IPS DF 4.7 (cell line): ENCODE measurements around the gene CUL4A.
"Not testable (repeated sequence)": the region's sequence is repeated elsewhere in the genome, so short reads cannot be mapped to it uniquely, and the experiment has no call there.

Experiments used
- DNase-seq: peaks from one replicate; pipeline ENCODE4 v3.0.0-alpha.2; 2013; ENCODE audit warnings: low spot score; ENCODE audit errors: extremely low read depth

Gene CUL4A

DNA sequence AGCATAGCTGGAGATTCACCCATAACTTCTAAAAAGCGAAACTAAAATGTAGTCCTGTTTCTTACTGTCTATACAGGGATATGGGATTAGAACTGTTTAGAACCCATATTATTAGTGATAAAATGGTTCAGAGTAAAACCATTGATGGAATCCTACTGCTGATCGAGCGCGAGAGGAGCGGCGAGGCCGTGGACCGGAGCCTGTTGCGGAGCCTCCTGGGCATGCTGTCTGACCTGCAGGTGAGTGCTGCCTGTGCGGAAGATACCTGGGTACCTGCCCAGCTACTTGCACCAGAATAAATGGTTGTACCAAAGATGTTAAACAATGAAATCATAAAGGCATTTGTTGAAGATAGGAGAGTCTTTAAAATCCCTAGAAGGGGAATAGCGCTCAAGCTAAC, 23.7 kb downstream of the CUL4A start:
- DNase-seq: no peak

DNA sequence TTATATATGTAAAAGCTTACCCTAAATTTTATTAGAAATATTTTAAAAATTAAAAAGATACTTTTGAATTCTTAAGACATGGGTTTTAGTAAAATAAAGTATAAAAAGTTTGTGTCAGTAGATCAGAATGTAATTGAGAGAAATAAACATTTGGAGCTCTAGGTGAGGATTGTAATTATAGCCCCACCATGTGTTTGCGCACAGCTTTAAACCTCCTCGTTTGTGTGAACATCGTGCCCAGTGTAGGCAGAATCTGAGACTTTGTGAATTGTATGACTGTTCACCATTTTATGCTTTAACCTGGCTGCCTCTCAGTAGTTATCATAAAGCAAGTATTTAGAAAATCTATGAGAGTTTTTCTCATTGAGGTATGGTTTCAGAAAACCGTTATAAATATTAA, 29.1 kb downstream of the CUL4A start:
- no peak for DNase-seq

DNA sequence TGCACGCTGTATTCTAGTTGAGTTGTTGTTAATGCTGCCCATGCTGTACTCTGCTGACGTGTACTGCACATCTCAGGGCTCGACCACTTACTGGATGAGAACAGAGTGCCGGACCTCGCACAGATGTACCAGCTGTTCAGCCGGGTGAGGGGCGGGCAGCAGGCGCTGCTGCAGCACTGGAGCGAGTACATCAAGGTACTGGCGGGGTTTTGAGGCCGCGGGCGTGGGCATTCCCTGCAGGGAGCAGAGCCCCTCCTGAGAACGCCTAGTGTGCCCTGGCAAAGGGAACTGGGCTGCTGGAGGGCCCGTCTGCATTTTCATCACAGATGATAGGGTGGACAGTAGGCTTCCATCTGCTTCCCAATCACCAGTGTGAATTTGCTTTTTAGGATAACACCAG, 29.9 kb downstream of the CUL4A start:
- no peak for DNase-seq

DNA sequence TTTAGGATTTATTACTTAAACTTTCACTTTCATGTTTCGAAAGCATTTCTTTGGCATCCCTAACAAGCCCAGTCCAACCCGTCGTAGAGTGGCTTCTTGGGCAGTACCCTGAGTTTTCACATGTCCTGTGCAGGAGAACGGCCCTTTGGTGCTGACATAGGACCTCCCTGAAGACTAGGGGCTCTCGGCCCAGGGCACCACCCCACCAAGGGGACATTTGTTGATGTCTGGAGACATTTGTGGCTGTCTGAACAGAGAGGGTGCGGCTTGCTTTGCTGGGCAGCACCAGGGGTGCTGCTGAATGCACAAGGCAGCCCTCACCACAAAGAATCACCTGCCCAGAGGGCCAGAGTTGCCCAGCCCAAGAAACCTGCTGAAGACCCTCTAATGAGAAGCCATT, 30.6 kb downstream of the CUL4A start:
- no peak for DNase-seq

DNA sequence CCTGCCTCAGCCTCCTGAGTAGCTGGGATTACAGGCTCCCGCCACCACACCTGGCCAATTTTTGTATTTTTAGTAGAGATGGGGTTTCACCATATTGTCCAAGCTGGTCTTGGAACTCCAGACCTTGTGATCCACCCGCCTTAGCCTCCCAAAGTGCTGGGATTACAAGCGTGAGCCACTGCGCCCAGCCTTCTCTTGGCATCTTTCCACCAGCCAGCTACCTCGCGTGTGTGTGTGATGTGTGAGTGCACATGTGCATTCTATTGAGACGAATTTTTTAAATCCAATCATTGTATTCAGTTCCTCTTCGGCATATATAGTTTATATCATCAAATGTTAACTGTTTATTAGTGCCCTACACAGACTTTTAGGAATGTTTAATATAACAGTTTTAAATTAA, 32.2 kb downstream of the CUL4A start:
- not testable (repeated sequence) for DNase-seq

DNA sequence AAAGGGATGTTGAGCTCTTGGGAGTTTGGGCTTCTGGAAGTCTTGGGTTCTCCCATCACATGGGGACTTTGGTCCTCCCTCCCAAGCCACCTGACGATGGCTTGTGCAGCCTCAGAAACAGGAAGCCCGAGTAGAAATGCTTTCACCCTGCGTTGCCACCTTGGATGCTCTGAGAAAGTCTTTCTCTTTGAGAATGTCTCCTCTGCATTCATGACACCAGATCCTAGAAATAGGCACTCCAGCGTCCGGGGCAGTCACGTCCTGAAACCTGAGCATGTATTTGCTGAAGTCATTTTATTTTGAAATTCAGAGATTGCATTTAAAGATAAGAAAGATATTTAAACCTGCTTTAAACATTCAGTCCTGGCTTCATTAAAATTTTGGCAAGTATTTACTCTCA, 34.4 kb downstream of the CUL4A start:
- no peak for DNase-seq

DNA sequence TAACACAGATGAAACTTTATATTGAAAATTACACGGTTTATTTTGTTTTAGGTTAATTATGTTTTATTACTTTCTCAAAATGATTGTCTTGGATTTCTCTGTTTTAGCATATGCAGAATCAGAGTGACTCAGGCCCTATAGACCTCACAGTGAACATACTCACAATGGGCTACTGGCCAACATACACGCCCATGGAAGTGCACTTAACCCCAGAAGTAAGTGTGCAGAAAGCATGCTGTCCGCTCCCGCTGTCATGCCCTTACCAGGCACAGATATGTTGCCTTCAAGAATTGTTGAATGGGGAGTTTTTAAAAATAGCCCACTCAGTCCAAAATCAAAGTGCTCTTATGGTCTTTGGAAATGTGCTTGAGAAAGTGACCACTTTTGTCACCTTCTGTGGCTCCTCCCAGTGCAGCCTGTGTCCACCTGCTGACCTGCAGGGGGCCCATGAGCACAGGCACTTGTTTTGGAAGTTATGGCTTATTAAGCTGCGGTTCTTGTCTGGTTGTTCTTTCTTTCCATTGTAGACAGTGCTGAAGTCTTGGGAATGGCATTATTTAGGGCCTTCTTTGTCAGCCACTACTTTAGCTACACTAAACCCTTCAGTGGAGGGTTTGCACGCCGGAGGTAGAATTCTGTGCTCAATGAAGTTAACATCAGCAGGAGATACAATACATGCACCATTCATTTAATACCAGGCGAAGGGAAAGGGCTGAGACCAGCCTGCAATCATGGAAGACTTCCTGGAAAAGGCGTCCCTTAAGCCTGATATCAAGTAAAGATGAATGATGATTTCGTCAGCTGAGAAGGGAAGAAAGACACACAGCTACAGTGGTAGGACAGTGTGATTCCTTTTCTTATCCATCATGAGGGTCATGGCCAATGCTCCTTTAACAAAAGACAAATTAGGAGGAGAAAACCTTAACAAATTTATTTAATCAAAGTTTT, 36.7 kb downstream of the CUL4A start:
- DNase-seq: no peak

DNA sequence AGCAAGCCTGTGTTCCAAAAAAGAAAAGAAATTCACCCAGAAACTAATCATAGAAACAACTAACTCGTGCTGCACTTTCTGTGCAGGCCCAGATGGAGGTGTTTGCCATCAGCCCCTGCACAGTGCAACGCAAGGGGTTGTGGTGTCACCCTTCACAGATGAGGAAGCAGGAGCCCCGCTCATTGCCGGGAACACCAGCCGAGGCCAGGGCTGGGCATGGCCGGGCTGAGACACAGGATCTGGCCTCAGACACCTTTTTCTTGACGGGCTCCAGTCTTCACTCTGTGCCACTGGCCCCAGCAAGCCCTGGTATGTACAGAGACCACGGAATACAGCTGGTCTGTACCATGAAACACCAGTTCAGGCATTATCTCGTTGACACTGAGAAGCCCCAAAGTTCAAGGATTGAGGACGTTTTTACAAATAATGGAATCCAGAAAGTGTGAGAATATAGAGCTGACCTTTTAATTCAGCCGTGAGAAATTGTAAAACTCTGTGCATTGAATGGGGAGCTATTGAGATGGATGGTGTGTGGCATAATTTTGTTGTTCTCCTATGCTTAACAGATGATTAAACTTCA, 43.2 kb downstream of the CUL4A start:
- no peak for DNase-seq

DNA sequence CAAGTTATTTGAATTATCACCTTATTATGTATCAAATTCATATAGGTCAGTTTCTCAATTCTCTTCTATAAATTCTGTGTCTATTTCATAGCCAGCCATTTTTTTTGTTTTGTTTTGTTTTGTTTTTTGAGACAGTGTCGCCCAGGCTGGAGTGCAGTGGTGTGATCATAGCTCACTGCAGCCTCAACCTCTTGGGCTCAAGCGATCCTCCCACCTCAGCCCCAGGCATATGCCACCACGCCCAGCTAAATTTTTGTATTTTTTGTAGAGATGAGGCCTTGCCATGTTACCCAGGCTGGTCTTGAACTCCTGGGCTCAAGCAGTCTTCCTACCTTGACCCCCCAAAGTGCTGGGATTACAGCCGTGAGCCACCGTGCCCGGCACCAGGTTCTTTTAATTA, 48.5 kb downstream of the CUL4A start:
- not testable (repeated sequence) for DNase-seq

DNA sequence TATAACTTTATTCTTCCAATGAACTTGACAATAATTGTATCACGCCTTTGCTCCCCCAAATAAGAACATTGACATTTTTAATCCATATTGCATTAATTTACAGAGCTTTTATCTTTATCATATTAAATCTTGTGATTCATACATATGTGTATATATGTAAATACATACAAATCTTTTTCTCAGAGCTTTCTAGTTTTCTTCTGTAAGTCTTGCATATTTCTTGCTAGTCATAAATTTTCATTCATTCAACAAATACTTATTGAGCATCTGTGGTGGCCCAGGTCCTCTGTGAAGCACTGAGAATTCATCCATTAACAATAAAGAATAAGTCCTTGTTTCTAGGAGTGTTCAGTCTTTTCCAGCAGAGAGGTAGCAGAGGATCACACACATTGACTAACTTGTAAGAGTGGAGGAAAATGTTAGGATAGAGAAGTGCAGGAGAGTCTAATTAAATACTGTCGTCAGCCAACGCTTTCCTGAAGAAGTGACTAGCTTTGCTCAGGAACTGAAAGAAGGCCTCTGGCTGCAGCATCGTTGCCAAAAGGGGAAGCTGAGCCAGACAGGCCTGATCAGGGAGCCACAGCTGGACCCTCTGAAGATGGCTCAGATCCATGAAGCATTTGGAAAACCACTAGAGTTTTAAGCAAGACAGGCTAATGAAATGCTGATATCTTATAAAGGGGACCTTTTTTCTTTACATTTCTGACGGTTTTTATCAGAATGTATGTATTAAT, 49.1 kb downstream of the CUL4A start:
- DNase-seq: no peak

DNA sequence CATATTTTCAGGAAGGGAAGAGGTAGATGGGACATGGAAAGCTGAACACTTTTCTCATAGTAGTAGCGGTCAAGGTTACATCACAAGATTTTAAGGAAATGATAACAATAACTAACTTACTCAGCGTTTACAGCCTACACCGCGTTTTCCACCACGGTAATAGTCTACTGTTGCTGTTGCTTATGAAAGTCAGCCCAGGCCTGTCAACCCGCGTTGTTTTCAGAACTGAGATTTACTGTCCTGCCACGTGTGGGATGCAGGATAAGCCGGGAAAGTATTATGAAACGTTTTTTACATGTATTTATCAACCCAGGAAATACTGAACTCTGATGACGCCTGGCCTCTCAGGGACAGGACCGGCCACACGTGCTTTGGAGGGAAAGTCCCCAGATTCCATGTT, 51.6 kb downstream of the CUL4A start:
- DNase-seq: no peak

DNA sequence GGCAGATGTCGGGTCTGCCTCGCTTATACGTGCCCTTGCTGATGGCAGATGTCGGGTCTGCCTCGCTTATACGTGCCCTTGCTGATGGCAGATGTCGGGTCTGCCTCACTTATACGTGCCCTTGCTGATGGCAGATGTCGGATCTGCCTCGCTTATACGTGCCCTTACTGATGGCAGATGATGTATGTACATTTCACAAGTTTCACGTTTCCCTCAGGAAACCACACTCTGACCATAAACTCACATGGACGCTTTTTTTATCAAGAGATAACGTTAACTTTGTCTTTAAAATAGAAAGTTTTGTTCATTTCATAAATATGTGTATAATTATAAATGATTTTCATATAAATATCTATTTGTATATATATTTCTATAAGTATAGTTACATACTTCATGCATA, 53.6 kb downstream of the CUL4A start:
- not testable (repeated sequence) for DNase-seq

DNA sequence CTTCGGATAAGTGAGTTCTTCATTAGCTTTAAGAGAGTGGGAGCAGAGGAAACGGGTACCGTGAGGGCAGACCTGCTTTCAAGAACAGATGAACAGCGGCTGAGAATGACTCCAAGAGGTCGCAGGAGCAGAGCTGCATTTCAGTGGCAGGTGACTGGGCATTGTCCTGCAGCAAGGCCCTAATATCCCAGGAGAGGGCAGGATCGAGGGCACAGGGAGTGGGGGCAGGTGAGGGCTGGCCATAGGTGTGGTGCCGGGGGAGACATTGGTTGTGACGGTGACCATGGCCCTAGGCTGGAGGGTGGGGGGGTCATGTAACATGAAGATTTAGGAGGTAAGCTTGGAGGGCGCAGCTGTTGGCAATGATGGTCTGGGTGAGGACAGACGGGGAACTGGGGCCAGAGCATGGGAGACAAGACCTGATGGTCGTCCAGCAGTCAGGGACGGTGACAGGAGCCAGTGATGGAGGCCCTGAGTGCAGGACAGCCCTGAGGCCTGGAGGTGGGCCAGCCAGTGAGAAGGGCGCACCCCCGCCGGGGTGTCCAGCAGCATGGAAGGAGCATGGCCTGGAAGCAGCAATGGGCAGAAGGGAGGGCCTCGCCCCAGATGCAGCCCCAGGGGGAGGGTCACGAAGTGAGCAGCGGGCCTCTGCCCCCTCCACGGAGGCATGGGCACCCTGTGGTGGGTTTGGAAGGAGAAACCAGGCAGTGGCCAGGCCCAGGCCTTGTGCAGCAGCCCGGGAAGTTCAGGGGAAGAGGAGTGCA, 58.4 kb downstream of the CUL4A start:
- no peak for DNase-seq

DNA sequence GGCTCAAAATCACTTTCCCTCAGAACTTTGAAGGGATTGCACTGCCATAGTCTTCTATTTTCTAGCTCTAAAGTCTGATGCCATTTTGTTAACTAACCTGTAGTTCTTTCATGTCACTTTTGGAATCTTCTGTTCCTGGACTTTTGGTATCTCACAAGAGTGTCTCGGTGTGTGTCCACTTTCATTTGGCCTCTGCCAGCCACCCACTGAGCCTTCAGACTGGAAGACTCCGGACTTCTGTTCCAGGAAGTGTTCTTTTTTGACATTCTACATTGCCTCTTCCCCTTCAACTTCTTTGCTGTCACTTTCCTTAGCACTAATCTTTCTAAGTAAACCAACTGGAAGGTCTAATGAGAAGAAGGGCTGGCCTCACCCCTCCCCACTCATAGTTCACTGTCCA, 62.6 kb downstream of the CUL4A start:
- DNase-seq: no peak

DNA sequence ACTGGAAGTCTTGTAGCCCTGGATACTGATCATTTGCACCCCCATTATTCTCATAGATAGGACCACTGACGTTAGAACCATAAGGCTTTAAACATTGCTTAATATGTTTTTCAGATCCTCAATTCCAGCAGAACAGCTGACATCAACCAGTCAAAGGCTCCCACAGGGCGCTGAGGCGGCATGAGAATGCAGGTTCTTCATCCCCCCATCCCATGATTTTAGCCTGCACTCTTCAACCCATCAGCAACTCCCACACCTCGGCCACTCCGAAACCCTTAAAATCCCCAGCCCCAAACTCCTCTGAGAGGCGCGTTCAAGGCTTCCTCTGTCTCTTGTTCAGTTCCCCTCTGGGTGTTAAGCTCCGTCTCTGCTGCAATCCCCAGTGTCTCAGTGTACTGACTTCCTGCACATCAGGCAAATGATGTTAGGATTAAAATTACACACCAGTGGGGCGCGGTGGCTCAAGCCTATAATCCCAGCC, 63.3 kb downstream of the CUL4A start:
- DNase-seq: no peak

DNA sequence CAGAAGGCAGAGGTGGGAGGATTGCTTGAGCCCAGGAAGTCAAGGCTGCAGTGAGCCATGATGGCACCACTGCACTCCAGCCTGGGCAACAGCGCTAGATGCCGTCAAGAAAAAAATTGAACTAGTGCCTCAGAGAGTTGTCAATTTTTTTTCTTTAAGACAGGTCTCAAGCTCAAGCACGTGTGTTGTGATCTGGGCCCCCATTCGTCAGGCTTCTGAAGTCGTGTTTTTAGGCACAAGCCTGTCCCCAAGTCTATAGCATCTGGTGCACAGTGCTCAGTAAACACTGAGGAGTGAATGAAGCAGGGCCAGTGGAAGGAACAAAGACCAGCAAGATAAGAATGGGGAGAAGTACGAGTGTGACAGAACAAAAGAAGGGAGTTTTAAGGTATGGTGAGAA, 63.9 kb downstream of the CUL4A start:
- DNase-seq: no peak

DNA sequence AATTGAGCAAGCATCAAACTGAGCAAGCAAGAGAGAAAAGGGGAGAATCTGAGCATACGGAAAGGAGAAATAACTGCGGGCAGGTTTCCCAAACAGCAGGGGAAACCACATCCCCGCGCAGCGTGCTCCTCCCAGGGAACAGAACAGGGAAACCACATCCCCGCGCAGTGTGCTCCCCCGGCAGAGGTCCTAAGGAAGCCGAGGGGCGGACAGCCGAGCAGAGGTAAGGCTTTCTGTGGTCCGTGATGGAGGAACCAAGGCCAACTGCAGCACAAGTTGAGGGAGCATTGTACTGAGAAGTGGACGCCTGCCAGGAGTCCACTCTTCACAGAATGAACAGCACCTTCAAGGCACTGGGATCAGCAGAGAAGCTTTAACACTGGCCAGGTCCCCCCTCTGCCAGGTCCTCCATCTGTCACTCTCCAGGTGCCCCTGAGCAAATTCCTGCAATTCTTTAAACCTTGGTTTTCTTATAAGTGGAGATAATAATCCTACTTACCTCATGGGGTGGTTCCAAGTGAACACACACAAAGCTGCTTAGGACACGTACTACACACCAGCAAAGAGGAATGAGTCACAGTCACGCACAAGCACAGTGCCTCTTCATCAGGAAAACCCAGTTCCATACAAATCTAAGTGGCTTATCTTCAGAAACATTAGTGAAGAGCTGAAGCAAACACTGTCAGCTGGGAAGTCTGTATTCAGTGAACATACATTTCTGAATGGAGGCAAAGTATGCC, 64.6 kb downstream of the CUL4A start:
- DNase-seq: no peak

DNA sequence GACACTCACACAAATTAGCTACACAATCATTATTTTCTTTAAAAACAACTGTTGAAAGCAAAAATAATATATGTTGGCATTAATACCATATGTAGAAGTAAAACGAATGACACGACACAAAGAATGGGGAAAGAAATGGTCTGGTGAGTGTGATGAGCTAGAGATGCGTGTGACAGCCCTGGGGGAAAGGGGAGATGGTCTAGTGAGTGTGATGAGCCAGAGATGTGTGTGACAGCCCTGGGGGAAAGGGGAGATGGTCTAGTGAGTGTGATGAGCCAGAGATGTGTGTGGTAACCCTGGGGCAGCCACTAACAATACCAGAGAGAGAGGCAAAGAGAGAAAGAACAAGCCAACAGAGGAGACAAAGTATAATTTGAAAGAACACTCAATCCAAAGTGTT, 65.3 kb downstream of the CUL4A start:
- no peak for DNase-seq

DNA sequence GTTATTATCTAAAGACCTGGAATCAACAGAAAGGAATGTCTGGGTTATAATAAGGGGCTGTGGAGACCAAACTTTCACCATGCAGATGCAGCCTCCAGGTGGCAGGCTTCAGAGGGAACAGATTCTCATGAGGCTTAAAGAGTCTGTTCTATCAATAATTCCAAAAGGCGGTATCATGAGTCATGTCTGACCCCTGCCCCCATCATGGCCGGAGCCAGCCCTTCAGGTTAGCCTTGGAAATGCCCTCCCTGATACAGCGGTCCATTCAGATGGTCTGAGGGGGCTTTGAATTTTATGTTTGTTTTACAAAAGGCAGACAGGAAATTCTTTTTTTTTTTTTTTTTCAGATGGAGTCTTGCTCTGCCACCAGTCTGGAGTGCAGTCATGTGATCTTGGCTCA, 66.0 kb downstream of the CUL4A start:
- DNase-seq: no peak

DNA sequence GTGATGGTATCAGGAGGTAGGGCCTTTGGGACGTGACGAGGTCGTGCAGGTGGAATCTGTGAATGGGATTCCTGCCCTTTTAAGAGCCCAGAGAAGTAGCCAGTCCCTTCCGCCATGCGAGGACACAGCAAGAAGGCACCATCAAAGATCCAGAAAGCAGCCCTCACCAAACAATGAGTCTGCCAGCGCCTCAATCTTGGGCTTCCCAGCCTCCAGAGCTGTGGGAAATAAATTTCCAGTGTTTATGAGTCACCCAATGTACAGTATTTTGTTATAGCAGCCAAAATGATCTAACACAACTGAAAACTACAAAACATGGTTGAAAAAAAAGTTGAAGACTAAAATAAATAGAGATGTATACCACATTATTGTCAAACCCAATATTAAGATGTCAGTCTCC, 70.7 kb downstream of the CUL4A start:
- DNase-seq: no peak

DNA sequence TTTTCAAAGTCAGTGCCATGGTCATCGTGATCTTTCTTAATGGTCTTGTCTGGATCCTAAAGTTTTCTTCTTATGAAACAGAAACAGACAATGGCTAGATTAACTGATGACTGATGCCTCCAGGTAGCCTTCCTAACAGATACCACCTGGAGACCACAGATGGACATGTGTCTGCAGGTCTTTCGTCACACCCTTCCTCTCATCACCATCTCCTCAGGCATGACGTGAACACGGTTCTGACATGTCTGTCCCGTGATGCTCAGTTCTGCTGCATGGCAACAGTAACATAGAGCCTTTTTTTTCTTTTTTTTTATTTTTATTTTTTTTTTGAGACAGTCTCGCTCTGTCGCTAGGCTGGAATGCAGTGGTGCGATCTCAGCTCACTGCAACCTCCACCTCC, 74.5 kb downstream of the CUL4A start:
- DNase-seq: no peak
